SK-N-DZ (cell line): Measurements from ENCODE around the gene ADH5. TPM values are rescaled to one million over a fixed set of nuclear protein-coding genes. Genes with fewer than 3 reads are reported as not detected.
"Not testable (repeated sequence)": the region's sequence is repeated elsewhere in the genome, so short reads cannot be mapped to it uniquely, and the experiment has no call there.

ENCODE experiments used
- DNase-seq: peaks from one replicate; pipeline ENCODE4 v3.0.0-alpha.2; 2015; ENCODE audit warnings: low spot score
- polyA plus RNA-seq, 2 experiments: library from polyadenylated mRNA; depleted of rRNA; stranded (reverse); fragments of >200 nt; gene quantifications; 2 replicates each; pipeline ENCODE4 v1.2.3, GENCODE V29; 2014

The ADH5 gene
- polyA plus RNA-seq (2014; cell fraction: cytosol; rRNA removed): 137 and 145 TPM in 2 replicates
- polyA plus RNA-seq (2014; cell fraction: nucleus; rRNA removed): 89.1 and 90.6 TPM in 2 replicates

GRCh38 chr4:99088481-99089365 lies at the start of gene ADH5:
Gene ADH5 (minus strand): TSS chr4:99088788. CDS start chr4:99088700, 88 bp downstream.
- DNase-seq: peak; percentile 80

- DNase-seq: no peak
Observed at GRCh38 chr4:99136329-99136728, 47.7 kb upstream of the ADH5 start.

GRCh38 chr4:99135541-99136162 lies 47.1 kb upstream of the ADH5 start:
- DNase-seq: peak; percentile 89

- DNase-seq: no peak
Observed at GRCh38 chr4:99134586-99134985, 46.0 kb upstream of the ADH5 start.

- no peak for DNase-seq
Observed at GRCh38 chr4:99131378-99131777, 42.8 kb upstream of the ADH5 start.

GRCh38 chr4:99126376-99126775 lies 37.8 kb upstream of the ADH5 start:
- DNase-seq: no peak

- no peak for DNase-seq
Observed at GRCh38 chr4:99121008-99121407, 32.4 kb upstream of the ADH5 start.

GRCh38 chr4:99120501-99120900 lies 31.9 kb upstream of the ADH5 start:
- DNase-seq: no peak

- DNase-seq: peak; percentile 9
Observed at GRCh38 chr4:99117876-99118693, 29.5 kb upstream of the ADH5 start.

GRCh38 chr4:99117122-99117841 lies 28.7 kb upstream of the ADH5 start:
- DNase-seq: not testable (repeated sequence)

GRCh38 chr4:99109286-99109685 lies 20.7 kb upstream of the ADH5 start:
- DNase-seq: not testable (repeated sequence)

GRCh38 chr4:99104153-99104552 lies 15.6 kb upstream of the ADH5 start:
- no peak for DNase-seq

- no peak for DNase-seq
Observed at GRCh38 chr4:99103166-99103565, 14.6 kb upstream of the ADH5 start.

- DNase-seq: no peak
Observed at GRCh38 chr4:99102634-99103033, 14.0 kb upstream of the ADH5 start.

- no peak for DNase-seq
Observed at GRCh38 chr4:99100876-99101275, 12.3 kb upstream of the ADH5 start.

- DNase-seq: not testable (repeated sequence)
Observed at GRCh38 chr4:99099814-99100213, 11.2 kb upstream of the ADH5 start.

- no peak for DNase-seq
Observed at GRCh38 chr4:99099311-99099710, 10.7 kb upstream of the ADH5 start.

GRCh38 chr4:99091841-99092240 lies 3.3 kb upstream of the ADH5 start:
- DNase-seq: not testable (repeated sequence)

GRCh38 chr4:99091216-99091575 lies 2.6 kb upstream of the ADH5 start:
- no peak for DNase-seq

GRCh38 chr4:99090481-99091215 lies 2.1 kb upstream of the ADH5 start:
- no peak for DNase-seq
